Tibial nerve (tissue), 4 donors: ENCODE measurements around the gene PWWP2B. TPM values are rescaled to one million over a fixed set of nuclear protein-coding genes. Genes with fewer than 3 reads are reported as not detected.
A peak's percentile ranks its signal among the peaks of the same experiment; 100 is the strongest.

Experiments
- DNase-seq, 2 donors: peaks; one replicate each; pipeline ENCODE4 v3.0.0-alpha.2; 2019; ENCODE audit warnings: low spot score in 2 of 2
- H3K27ac ChIP-seq, 4 donors: fragments of 200-600 bp; sonication (generic) in 3 of 4; one replicate each; pipeline ENCODE4 v1.5.1; 2017 to 2019; ENCODE audit warnings: mild to moderate bottlenecking in 1 of 4
- H3K27me3 ChIP-seq, 2 donors: fragments of 200-600 bp; sonication (generic) in 1 of 2; one replicate each; pipeline versions ENCODE4 v1.5.1 to v1.6.0; 2017 to 2019
- H3K36me3 ChIP-seq, 3 donors: fragments of 200-600 bp; sonication (generic); one replicate each; pipeline ENCODE4 v1.5.1; 2018 to 2019
- H3K4me1 ChIP-seq, 4 donors: fragments of 200-600 bp; sonication (generic) in 3 of 4; one replicate each; pipeline ENCODE4 v1.5.1; 2017 to 2019
- H3K4me3 ChIP-seq, 4 donors: fragments of 200-600 bp; sonication (generic) in 3 of 4; one replicate each; pipeline ENCODE4 v1.5.1; 2017 to 2019; ENCODE audit warnings: mild to moderate bottlenecking in 1 of 4, moderate library complexity in 1 of 4
- H3K9me3 ChIP-seq, 4 donors: fragments of 200-600 bp; sonication (generic) in 3 of 4; one replicate each; pipeline ENCODE4 v1.5.1; 2017 to 2019
- EP300 ChIP-seq, 2 donors: sonication (generic); formaldehyde crosslinking; IDR thresholded peaks; one replicate each; pipeline ENCODE4 v1.6.1; 2017; ENCODE audit warnings: antibody characterized with exemption in 2 of 2, mild to moderate bottlenecking in 1 of 2
- POLR2A ChIP-seq, 2 donors: fragments of 450-650 bp; IDR thresholded peaks; one replicate each; pipeline ENCODE4 v1.6.1; 2017; ENCODE audit warnings: antibody characterized with exemption in 2 of 2, mild to moderate bottlenecking in 2 of 2, moderate library complexity in 2 of 2
- WGBS, 2 donors: methylation state at CpG; one replicate each; pipeline ENCODE4 v1.1.5; 2018; 5-methylcytosine and 5-hydroxymethylcytosine counted together
- total RNA-seq, 4 donors: library from RNA; depleted of rRNA; stranded (reverse); fragments of >200 nt; gene quantifications; one replicate each; pipeline ENCODE4 v1.1.0, GENCODE V29; 2016
- TF ChIP-seq, protein P1 (sequence below), 5 experiments: fragments of 200-600 bp in 3 of 5; fragments of 450-650 bp in 2 of 5; sonication (generic) in 3 of 5; IDR thresholded peaks; one replicate each; pipeline ENCODE4 v1.5.1; 2016 to 2019; ENCODE audit warnings: antibody characterized with exemption in 5 of 5, mild to moderate bottlenecking in 3 of 5, moderate library complexity in 2 of 5

PWWP2B gene
- total RNA-seq, 4 donors from 2014 or later: 12.6 to 23.7 (median 15.1) TPM

- Histone ChIP-seq H3K36me3 (no peaks in the 10 kb centered on the region), H3K4me3 (no peak overlapping the region), H3K27me3 (no peaks in the 10 kb centered on the region), H3K9me3 (no peaks in the 10 kb centered on the region), H3K27ac (no peak overlapping the region), H3K4me1 (peaks cover 0 to 34% (median 16%) of the 10 kb centered on the region in 4 donors)
- no peak for TF ChIP-seq EP300 (IDR thresholded peaks at IDR 0.05)
- TF ChIP-seq, protein P1, sequence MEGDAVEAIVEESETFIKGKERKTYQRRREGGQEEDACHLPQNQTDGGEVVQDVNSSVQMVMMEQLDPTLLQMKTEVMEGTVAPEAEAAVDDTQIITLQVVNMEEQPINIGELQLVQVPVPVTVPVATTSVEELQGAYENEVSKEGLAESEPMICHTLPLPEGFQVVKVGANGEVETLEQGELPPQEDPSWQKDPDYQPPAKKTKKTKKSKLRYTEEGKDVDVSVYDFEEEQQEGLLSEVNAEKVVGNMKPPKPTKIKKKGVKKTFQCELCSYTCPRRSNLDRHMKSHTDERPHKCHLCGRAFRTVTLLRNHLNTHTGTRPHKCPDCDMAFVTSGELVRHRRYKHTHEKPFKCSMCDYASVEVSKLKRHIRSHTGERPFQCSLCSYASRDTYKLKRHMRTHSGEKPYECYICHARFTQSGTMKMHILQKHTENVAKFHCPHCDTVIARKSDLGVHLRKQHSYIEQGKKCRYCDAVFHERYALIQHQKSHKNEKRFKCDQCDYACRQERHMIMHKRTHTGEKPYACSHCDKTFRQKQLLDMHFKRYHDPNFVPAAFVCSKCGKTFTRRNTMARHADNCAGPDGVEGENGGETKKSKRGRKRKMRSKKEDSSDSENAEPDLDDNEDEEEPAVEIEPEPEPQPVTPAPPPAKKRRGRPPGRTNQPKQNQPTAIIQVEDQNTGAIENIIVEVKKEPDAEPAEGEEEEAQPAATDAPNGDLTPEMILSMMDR (IDR thresholded peaks at IDR 0.05): no peak
- TF ChIP-seq POLR2A (IDR thresholded peaks at IDR 0.05): no peak
- DNase-seq: no peak
- WGBS, 2 donors: 84 to 86% methylated on average over 8 to 12 of the region's 12 CpGs
Observed at GRCh38 chr10:132392811-132393694, 3.9 kb upstream of the PWWP2B start.

DNA sequence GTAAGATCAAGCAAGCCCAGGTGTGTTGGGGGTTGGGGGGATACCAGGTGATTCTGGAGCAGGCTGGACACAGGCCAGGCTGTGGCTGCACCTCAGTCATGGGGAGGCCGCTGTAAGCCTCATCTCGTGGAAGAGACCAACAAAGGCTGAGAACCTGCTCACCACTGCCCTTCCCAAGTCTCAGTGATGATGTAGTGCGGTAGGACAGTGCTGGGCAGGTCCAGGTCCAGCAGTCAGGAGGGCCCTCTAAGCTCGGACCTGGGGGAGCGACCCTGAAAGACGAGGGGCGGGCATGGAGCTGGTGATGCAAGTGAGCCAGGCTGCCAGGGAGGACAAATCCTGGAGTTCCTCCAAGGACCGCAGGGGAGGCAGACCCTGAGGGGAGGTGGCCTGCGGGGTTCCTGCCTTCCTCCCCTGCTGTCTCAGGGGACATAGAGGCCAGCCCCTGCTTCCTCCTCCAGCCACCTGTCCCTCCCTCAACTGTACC, 3.3 kb upstream of the PWWP2B start:
- H3K4me1 ChIP-seq: peaks cover 0 to 41% (median 23%) of the 10 kb centered on the region in 4 donors
- H3K27me3 ChIP-seq: no peaks in the 10 kb centered on the region
- no peak for DNase-seq
- TF ChIP-seq EP300 (IDR thresholded peaks at IDR 0.05) (no peak), POLR2A (IDR thresholded peaks at IDR 0.05) (no peak)
- TF ChIP-seq, protein P1 (IDR thresholded peaks at IDR 0.05): no peak
- H3K27ac ChIP-seq: peak overlapping the region in 1 of 4 donors; percentile 67
- no peaks in the 10 kb centered on the region for H3K36me3 ChIP-seq
- H3K9me3 ChIP-seq: no peaks in the 10 kb centered on the region
- no peak overlapping the region for H3K4me3 ChIP-seq
- 75 to 80% methylated on average over 9 of the region's 9 CpGs for WGBS, 2 donors

GRCh38 chr10:132394201-132394811, 2.7 kb upstream of the PWWP2B start:
- TF ChIP-seq, protein P1 (IDR thresholded peaks at IDR 0.05): no peak
- TF ChIP-seq EP300 (IDR thresholded peaks at IDR 0.05) (no peak), POLR2A (IDR thresholded peaks at IDR 0.05) (no peak)
- peak overlapping the region in 2 of 4 donors; percentile 67 to 97 for H3K27ac ChIP-seq

GRCh38 chr10:132394936-132395703, 1.9 kb upstream of the PWWP2B start:
- no peak for TF ChIP-seq POLR2A (IDR thresholded peaks at IDR 0.05)
- TF ChIP-seq EP300 (IDR thresholded peaks at IDR 0.05): no peak
- TF ChIP-seq, protein P1 (IDR thresholded peaks at IDR 0.05): no peak
- Histone ChIP-seq H3K4me3 (peak overlapping the region in 1 of 4 donors; percentile 63), H3K36me3 (no peaks in the 10 kb centered on the region), H3K27me3 (no peaks in the 10 kb centered on the region), H3K9me3 (no peaks in the 10 kb centered on the region), H3K27ac (peak overlapping the region; percentile 91 to 98 (median 97)), H3K4me1 (peaks cover 0 to 41% (median 21%) of the 10 kb centered on the region in 4 donors)
- WGBS, 2 donors: 77 to 78% methylated on average over 9 of the region's 12 CpGs
- no peak for DNase-seq

More at GRCh38 chr10:132394201-132394811, 2.7 kb upstream of the PWWP2B start:
- no peaks in the 10 kb centered on the region for H3K27me3 ChIP-seq
- peaks cover 0 to 41% (median 23%) of the 10 kb centered on the region in 4 donors for H3K4me1 ChIP-seq
- no peak overlapping the region for H3K4me3 ChIP-seq
- H3K9me3 ChIP-seq: no peaks in the 10 kb centered on the region
- WGBS, 2 donors: 77 to 78% methylated on average over 13 of the region's 13 CpGs
- no peaks in the 10 kb centered on the region for H3K36me3 ChIP-seq
- DNase-seq: no peak
